Fibroblast of skin of abdomen (primary cell): ENCODE results near the gene KCNK10.

Source experiments
- DNase-seq: peaks from one replicate; pipeline ENCODE4 v3.0.0-alpha.2; 2013

KCNK10 gene

GRCh38 chr14:88318406-88318805 is 4.7 kb downstream of the KCNK10 start:
- no peak for DNase-seq

- no peak for DNase-seq
Measured at GRCh38 chr14:88316521-88316920, 6.5 kb downstream of the KCNK10 start.

DNA sequence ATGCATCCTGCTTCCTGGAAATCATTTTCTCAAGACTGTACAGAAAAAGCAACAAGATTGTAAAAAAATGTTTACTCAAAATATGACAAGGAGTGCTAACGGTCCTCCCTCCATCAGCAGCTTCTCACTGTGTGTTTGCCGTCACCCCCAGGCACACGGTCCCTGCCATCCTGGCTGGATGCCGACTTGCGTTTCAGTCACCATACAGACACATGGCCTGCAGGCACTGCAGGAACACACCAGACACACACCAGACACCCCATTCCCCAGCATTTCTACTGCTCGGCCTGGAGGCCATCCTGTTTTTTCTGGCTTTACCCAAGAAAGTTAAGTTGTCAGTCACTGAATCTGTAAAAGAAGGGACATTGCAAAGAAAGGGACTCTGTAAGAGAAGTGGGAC is 10.8 kb downstream of the KCNK10 start:
- DNase-seq, result no peak

GRCh38 chr14:88311780-88312179 is 11.3 kb downstream of the KCNK10 start:
- DNase-seq, result no peak

DNA sequence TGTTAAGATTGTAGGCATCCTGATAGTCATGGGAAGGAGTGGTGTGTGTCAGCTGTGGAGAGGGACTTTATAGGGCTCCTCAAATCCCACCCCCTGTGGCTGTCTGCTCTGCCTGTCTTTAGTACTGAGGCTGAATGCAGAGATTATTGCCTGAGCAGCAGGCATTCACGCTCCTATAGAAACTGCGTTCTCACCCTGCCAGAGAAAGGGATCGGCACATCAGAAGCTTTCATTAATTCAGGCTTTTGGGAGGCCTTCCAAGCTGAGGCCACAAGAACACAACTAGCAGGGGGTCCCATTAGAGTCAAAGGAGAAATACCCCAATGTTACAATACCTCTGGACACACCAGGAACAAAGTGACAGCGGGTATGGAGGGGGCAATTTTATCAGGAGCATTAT is 12.6 kb downstream of the KCNK10 start:
- DNase-seq, result no peak

GRCh38 chr14:88310021-88310420 is 13.0 kb downstream of the KCNK10 start:
- no peak for DNase-seq

DNA sequence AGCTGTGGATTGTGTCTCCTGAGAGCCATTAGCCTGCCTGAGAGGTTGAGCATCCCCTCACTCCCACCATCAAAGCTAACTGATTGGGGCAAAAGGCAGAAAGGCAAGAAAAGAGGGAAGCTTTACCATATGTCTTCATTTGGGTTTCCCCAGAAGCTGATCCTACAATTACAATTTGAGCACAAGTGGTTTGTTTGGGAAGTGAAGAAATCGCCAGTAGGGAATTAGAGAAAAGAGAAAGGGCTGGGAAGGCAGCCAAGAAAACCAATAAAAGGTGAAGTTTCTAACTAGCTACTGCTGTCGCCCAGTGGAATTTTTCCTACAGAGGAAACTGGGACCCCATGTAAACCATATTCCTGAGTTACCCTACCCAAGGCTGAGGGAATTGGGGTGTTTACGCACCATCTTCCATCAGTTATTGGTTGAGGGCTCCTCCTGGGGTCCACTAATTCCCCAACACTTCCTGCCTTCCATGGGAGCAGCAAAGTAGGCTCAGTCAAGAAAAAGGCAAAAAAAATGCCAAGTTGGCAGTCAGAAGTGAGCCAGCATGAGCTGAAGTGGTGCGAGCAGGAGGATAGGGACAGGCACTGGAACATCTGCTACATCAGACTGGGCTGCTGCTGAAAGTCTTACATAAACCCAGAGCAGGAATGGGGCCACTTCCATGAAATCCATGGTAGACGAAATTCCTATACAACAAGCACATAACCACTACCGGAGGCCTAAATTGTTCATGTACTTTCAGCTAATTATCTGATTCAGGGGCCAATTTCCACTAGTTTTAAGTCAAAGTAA is 17.3 kb downstream of the KCNK10 start:
- no peak for DNase-seq

DNA sequence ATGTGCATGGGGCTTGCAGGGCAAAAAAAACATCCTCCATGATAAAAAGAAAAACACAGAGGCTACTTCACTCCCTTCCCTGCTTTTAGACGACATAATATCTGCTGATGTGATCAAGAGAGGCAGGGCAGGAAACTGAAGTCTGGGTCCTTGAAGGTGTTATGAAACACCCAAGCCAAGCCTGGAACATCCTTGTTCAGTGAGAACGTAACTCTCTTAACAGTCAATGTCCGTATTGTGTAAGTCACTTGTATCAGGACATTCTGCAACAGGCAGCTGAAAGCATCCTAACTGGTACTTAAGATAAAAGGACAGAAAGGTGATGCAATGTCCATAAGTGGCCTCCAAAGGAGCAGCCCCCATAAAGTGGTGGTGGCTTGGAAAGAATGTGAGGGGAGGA is 20.0 kb downstream of the KCNK10 start:
- no peak for DNase-seq

DNA sequence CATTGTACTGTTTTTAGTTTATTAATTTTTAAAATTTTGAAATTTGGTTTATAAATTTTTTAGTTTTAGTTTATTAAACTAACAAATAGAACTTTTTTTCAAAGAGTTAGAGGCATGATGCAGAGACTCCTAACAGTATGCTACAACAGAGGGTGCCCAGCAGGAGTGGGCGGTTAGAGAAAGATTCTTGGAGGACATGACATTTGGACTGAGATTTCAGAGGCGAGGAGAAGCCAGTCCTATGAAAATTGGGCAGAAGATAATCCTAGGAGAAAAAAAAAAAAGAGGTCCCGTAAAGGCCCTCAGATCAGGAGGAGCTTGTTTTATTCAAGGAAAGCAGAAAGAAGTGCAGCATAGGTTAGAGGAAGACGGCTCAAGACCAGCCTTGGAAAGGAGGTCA is 21.7 kb downstream of the KCNK10 start:
- no peak for DNase-seq

DNA sequence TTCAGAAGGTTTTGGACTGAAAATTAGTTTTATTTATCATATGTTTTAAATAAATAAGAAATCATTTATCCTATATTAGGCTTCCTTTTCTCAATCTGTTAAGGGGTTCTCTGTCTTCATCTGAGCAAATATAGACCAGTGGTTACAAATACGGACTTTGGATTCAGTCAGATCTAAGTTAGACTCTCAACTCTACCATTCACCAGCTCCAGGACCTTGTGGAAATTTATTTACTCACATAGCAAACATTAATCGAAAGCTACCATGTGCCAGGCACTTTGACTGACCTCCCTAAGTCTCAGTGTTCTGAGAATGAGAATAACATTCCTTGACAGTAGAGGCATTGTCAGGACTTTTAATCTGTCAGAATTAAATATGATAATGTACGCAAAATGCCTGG is 22.3 kb downstream of the KCNK10 start:
- no peak for DNase-seq

DNA sequence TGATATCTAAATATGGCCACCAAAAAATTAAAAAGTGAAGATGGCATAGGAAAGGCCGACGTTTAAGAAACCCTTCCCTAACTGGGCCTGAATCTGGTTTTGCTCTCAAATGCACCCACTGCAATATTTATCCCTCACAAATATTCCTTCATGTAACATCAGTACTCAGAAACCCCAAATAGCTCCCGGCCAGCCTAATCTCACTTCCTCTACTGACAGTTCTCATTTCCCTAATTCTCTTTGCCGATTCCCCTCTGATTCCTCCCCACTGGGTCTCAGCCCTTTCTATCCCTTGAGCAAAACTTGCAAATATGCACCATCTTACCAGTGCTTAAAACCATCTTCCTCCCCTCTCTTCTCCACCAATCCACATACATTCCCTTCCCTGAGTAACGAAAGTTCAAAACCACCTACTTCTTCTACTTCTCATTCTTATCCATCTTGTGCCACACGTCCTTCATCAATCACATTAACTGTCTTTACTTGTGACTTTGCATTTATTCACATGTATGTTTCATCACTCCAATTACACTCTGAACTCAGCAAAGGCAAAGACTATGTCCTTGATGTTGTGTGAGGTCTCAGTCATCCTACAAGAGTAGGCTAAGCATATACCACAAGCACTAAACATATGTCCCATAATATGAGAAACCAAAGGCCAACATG is 23.1 kb downstream of the KCNK10 start:
- no peak for DNase-seq

DNA sequence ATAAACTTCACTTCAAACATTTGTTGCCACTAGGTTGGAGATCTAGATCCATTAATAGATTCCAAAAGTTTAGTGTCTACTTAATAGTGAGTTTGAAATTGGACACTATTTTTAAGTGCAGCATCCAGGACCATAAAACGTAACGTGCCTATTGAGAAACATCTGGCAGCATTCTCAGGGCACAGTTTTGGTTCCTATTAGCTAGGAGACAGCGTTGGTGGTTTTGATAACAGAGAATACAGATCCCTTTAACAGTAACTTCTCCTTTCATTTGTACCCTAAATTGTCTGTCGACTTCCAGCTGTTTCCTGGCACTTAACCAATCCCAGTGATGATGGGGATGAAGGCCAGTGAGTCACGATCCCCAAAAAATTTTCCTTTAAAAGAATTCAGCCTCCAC is 25.8 kb downstream of the KCNK10 start:
- no peak for DNase-seq

DNA sequence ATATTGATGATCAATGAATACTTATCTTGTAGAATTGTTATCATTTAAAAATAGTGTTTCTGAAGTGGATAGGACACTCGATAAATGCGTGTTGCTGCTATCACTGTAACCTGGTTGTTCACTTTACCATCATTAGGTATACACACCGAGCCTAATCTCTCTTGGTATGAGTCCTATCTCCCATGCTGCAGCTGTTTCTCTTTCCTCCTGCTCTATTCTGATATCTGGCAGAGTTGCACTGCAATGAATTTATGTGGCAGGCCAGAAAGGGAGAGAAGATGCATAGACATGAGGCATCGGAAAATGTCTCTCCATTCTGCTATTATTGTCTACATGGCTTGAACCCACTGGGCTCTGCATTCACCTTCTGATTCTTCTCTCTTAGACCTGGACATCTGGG is 26.7 kb downstream of the KCNK10 start:
- no peak for DNase-seq

- DNase-seq, result no peak
Measured at GRCh38 chr14:88289996-88290395, 33.1 kb downstream of the KCNK10 start.

- DNase-seq, result peak; percentile 1
Measured at GRCh38 chr14:88289234-88289633, 33.8 kb downstream of the KCNK10 start.

DNA sequence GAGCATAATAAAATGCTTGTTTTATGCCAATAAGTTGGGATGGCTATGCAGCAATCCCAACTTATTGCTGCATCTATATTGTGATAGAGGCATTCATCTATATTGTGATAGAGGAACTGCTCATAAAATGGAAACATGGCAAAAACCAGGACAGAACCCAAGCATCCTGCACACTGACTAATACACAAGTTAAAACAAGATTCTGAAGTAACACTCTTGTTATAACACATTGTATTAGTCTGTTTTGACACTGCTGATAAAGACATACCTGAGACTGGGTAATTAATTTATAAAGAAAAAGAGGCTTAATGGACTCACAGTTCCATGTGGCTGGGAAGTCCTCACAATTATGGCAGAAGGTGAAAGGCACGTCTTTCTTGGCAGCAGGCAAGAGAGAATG is 36.8 kb downstream of the KCNK10 start:
- no peak for DNase-seq

DNA sequence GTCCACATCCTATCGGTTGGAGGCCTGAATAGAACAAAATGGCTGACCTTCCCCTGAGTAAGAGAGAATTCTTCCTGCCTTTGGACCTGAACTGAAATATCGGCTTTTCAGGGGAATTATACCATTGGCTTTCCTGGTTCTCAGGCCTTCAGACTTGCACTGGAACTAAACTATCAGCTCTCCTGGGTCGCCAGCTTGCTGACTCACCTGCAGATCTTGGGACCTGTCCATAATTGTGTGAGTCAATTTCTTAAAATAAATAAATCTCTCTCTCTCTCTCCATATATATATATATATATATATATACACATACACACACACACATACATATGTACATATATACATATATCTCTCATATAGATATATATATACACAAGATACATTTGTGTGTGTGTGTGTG is 41.6 kb downstream of the KCNK10 start:
- DNase-seq, result no peak

GRCh38 chr14:88276923-88277596 is 46.0 kb downstream of the KCNK10 start:
- no peak for DNase-seq

- DNase-seq, result no peak
Measured at GRCh38 chr14:88272390-88273269, 50.4 kb downstream of the KCNK10 start.

DNA sequence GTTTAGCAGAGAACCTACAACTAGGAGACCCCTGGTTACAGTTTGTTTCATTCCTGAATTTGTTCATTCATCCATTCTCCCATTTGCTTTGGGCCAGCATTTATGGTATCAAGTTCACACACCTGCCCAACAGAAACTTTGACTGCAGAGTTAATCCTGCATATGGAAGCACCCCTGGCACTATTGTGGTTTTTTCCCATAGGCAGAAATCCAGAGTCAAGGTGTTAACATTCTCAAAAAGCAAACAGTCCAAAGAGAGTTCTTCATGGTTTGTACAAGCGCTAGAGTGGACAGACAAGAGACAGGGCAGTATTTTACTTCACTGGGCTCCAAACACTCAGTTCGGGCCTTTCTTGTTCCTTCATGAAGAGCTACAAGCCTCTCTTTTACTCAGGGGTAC is 51.9 kb downstream of the KCNK10 start:
- DNase-seq, result no peak

- DNase-seq, result no peak
Measured at GRCh38 chr14:88270776-88271175, 52.3 kb downstream of the KCNK10 start.

GRCh38 chr14:88269806-88270420 is 53.2 kb downstream of the KCNK10 start:
- DNase-seq, result no peak
